Activated CD4-positive, CD25-positive, alpha-beta regulatory T cell (primary cell): ENCODE measurements around the gene RALGAPA1.
"Not testable (repeated sequence)": the region's sequence is repeated elsewhere in the genome, so short reads cannot be mapped to it uniquely, and the experiment has no call there.

ENCODE experiments used
- DNase-seq, 4 experiments: peaks; one replicate each; lab custom pipeline; 2025; lab: John Stamatoyannopoulos, UW

The RALGAPA1 gene

GRCh38 chr14:35821564-35822411 lies 12.7 kb upstream of the RALGAPA1 start:
- no peak for DNase-seq

GRCh38 chr14:35819591-35820540 lies 10.8 kb upstream of the RALGAPA1 start:
- no peak for DNase-seq

DNA sequence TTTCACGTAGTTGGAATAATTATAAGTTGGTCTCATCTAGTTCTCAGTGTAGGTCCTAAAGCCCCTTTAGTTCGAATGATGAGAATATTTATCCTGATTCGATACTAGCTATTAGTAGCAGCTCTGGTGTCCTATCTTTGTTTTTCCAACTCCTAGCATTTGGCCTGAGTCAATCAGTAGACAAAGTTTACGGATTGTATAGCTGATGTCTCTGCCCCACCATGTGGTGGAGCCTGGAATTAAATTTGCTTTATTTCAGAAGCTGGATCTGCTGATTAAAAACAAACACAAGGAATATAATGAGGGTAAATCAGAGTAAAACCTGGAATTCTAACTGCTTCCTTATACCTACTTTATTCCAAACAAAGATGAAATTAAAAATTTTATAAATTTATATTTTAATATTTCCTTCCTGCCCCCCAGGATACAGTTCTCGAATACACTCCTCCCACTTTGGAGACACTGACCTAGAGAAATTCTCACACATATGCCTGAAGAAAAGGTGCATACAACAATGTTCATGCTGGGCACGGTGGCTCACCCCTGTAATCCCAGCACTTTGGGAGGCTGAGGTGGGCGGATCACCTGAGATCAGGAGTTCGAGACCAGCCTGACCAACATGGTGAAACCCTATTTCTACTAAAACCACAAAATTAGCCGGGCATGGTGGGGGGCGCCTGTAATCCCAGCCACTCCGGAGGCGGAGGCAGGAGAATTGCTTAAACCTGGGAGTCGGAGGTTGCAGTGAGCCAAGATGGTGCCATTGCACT lies 9.4 kb upstream of the RALGAPA1 start:
- DNase-seq, result no peak

GRCh38 chr14:35814371-35815005 lies 5.4 kb upstream of the RALGAPA1 start:
- DNase-seq, result peak; percentile 58 to 77 (median 67)

- no peak for DNase-seq
Observed at GRCh38 chr14:35810963-35811362, 1.9 kb upstream of the RALGAPA1 start.

DNA sequence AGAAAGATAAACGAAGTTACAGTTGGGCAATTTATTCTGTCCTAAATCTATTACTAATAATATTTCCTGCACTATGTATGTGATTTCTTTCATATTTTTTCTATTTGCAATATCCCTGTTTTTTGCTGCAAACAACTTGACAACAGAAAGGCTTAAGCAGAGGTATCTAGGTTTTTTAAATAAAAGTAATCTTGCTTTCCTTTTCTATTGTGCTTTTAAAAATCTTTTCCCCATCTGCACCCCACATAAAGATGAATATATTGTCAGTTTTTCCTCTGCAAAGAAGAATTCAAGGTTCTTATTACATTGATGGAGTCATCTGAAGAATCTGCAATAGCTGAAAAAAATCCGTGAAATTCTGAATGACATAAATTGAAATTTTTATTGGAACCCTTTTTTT lies 502 bp upstream of the RALGAPA1 start:
- no peak for DNase-seq

DNA sequence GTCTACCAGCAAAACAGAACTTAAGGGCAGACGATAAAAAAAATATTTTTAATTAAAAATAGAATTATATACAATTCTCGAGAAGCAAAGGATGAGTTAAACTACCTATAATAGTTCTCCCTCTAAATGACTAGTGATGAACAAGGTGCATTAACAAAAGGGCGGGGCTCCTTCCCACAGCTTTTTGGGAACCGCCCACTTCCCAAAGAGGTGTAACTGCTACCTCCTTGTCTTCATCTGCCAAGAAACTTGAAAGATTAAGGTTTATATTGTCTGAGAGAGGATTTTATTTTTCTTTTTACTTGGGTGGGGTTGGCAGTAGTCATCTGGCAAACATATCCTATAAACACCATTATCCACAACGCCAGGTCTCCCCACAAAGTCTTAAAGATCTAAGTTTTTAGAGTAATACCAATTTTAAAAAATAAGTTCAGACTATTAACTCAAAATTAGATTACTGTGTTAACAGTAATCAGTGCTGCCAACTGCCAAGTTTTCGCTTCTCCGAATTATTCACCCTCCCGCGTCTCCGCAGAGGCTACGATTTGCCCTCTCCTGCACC lies 938 bp downstream of the RALGAPA1 start:
- no peak for DNase-seq

- no peak for DNase-seq
Observed at GRCh38 chr14:35807131-35807961, 1.7 kb downstream of the RALGAPA1 start.

GRCh38 chr14:35806006-35806907 lies 2.8 kb downstream of the RALGAPA1 start:
- no peak for DNase-seq

GRCh38 chr14:35797796-35798195 lies 11.3 kb downstream of the RALGAPA1 start:
- no peak for DNase-seq

DNA sequence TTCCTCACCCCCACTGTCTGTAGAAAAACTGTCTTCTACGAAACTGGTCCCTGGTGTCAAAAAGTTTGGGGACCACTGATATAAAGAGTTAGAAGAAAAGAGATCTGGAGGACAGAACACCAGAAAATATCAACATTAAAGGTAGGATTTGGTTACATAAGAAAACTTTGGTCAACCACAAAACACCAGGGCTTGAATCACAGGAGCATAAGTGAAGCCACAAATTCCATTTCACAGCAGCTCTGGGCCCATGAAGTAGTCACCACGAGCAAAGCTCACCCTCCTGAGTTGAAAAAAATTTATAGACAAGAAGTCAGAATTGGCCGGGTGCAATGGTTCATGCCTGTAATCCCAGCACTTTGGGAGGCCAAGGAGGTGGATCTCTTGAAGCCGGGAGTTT lies 19.4 kb downstream of the RALGAPA1 start:
- DNase-seq, result no peak

DNA sequence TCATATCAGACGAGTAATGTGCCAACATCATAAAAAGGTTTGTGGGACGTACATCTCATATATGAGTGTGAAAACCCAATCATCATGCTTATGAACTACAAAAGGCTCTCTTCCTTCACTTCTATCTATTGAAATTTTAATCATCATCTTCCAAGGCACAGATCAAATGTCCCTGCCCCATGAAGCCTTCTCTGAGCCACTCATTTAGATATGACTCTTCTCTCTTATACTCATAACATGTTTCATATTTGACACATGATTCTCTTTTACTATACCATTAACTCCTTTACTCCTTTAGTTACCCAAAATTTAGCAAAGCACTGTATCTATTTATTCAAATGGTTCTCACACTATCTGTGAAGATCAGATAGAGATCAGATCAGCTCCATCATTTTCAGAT lies 22.2 kb downstream of the RALGAPA1 start:
- no peak for DNase-seq

DNA sequence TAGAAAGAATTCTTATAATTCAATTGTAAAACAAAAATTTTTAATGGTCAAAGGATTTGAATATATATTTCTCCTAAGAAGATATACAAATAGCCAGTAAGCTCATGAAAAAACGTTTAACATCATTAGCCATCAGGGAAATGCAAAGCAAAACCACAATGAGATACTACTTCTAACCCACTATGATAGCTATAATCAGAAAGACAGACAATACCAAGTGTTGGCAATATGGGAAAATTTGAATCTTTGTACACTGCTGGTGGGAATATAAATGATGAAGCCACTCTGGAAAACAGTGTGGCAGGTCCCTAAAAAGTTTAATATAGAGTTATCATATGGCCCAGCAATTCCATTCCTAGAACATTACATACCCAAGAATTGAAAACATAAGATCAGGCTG lies 25.4 kb downstream of the RALGAPA1 start:
- DNase-seq, result no peak

DNA sequence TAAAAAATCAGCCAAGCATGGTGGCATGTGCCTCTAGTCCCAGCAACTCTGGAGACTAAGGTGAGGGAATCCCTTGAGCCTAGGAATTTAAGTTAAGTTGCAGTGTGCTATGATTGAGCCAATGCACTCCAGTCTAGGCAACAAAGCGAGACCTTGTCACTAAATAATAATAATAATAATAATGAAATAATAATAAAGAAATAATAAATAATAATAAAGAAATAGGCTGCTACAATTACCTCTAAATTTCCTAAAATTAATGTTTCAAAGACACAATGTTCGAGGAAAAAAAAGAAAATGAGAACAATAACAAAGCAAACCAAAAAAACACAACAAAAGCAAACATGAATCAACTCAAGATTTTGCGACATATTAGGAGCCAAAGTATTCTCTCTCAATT lies 29.7 kb downstream of the RALGAPA1 start:
- DNase-seq, result no peak

DNA sequence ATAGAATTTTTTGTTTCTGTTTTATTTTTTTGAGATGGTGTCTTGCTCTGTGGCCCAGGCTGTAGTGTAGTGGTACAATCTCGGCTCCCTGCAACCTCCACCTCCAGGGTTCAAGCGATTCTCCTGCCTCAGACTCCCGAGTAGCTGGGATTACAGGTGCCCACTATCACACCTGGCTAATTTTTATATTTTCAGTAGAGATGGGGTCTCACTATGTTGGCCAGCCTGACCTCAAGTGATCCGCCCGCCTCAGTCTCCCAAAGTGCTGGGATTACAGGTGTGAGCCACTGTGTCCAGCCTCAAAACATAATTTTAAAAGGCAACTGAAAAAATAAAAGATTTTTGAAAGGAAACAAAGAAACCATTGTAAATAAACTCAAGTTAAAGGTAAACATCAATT lies 31.5 kb downstream of the RALGAPA1 start:
- DNase-seq, result not testable (repeated sequence)

DNA sequence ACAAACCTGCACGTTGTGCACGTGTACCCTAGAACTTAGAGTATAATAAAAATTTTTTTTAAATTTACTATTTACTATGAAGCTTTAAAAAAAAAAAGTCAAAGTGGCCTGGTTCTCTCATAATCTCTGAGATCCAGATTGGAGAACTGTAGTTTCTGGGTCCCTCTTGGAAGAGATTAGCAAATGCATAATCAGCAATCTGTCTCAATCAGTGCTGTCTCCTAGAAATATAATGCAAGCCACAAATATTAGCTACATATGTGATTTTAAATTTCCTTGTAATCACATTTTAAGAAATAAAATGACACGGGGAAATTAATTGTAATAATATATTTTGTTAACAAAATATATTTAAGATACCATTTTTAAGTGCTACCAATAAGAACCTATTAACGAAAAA lies 32.3 kb downstream of the RALGAPA1 start:
- no peak for DNase-seq

GRCh38 chr14:35776085-35776484 lies 33.0 kb downstream of the RALGAPA1 start:
- DNase-seq, result not testable (repeated sequence)

GRCh38 chr14:35766700-35767082 lies 42.4 kb downstream of the RALGAPA1 start:
- DNase-seq, result no peak

GRCh38 chr14:35766036-35766699 lies 42.9 kb downstream of the RALGAPA1 start:
- no peak for DNase-seq
